HEK293T (cell line): ENCODE results near the gene MCM7.

ENCODE experiments used
- CTCF ChIA-PET: fragments of 350-600 bp; formaldehyde crosslinking; extraction: SDS; loops from one replicate; lab custom pipeline; 2021; ENCODE audit warnings: antibody characterized with exemption, inconsistent platforms; lab: Yijun Ruan, JAX
- POLR2A ChIA-PET: fragments of 350-600 bp; formaldehyde crosslinking; extraction: SDS; loops from one replicate; lab custom pipeline; 2020; ENCODE audit warnings: antibody characterized with exemption, inconsistent platforms; lab: Yijun Ruan, JAX
- DNase-seq: peaks from one replicate; pipeline ENCODE4 v3.0.0; 2012; ENCODE audit warnings: mixed read lengths; ENCODE audit errors: extremely low spot score
- ARNT ChIP-seq: fragments of 450-650 bp; IDR thresholded peaks from 2 replicates; pipeline ENCODE4 v1.6.1; 2017; ENCODE audit warnings: mild to moderate bottlenecking
- BHLHE40 ChIP-seq: fragments of 450-650 bp; IDR thresholded peaks from 2 replicates; pipeline ENCODE4 v1.6.1; 2016; ENCODE audit warnings: mild to moderate bottlenecking, moderate library complexity, borderline replicate concordance
- CTBP1 ChIP-seq: fragments of 450-650 bp; IDR thresholded peaks from 2 replicates; pipeline ENCODE4 v1.6.1; 2016; ENCODE audit warnings: borderline replicate concordance
- ELF4 ChIP-seq: fragments of 450-650 bp; IDR thresholded peaks from 2 replicates; pipeline ENCODE4 v1.6.1; 2017; ENCODE audit warnings: antibody characterized with exemption
- FOXA1 ChIP-seq: fragments of 450-650 bp; IDR thresholded peaks from 2 replicates; pipeline ENCODE4 v1.6.1; 2016; ENCODE audit warnings: mild to moderate bottlenecking
- FOXK2 ChIP-seq: fragments of 450-650 bp; IDR thresholded peaks from 2 replicates; pipeline ENCODE4 v1.6.1; 2016; ENCODE audit warnings: mild to moderate bottlenecking
- FOXM1 ChIP-seq: fragments of 450-650 bp; IDR thresholded peaks from 2 replicates; pipeline ENCODE4 v1.6.1; 2017; ENCODE audit warnings: mild to moderate bottlenecking, borderline replicate concordance
- HDGF ChIP-seq: fragments of 450-650 bp; IDR thresholded peaks from 2 replicates; pipeline ENCODE4 v1.6.1; 2017; ENCODE audit warnings: antibody characterized with exemption, borderline replicate concordance
- L3MBTL2 ChIP-seq: fragments of 450-650 bp; conservative IDR thresholded peaks from 2 replicates; pipeline ENCODE4 v1.6.1; 2016; ENCODE audit warnings: mild to moderate bottlenecking
- LEF1 ChIP-seq: fragments of 450-650 bp; IDR thresholded peaks from 2 replicates; pipeline ENCODE4 v1.6.1; 2017; ENCODE audit warnings: mild to moderate bottlenecking, borderline replicate concordance
- NFRKB ChIP-seq: fragments of 450-650 bp; IDR thresholded peaks from 2 replicates; pipeline ENCODE4 v1.6.1; 2016; ENCODE audit warnings: mild to moderate bottlenecking, moderate library complexity
- PKNOX1 ChIP-seq: fragments of 450-650 bp; IDR thresholded peaks from 2 replicates; pipeline ENCODE4 v1.6.1; 2016
- SP1 ChIP-seq: fragments of 450-650 bp; IDR thresholded peaks from 2 replicates; pipeline ENCODE4 v1.6.1; 2017
- SUZ12 ChIP-seq: fragments of 450-650 bp; IDR thresholded peaks from 2 replicates; pipeline ENCODE4 v1.6.1; 2016; ENCODE audit warnings: mild to moderate bottlenecking
- TARDBP ChIP-seq: fragments of 450-650 bp; IDR thresholded peaks from 2 replicates; pipeline ENCODE4 v1.6.1; 2016
- ZNF384 ChIP-seq: fragments of 450-650 bp; IDR thresholded peaks from 2 replicates; pipeline ENCODE4 v1.6.1; 2016

MCM7 gene

GRCh38 chr7:100100420-100101015 is 679 bp downstream of the MCM7 start:
- no peak for TF ChIP-seq ARNT
- 0 out of 2 replicates have a peak, but pooled peaks have one; percentile 1 for TF ChIP-seq FOXM1
- TF ChIP-seq BHLHE40, result no peak
- no peak; the same call in 1 of the 2 replicates for TF ChIP-seq L3MBTL2
- TF ChIP-seq ZNF384, result no peak
- no peak for TF ChIP-seq NFRKB
- peak; percentile 61; the same call in 1 of the 2 replicates for TF ChIP-seq ELF4
- TF ChIP-seq CTBP1, result no peak
- no peak for TF ChIP-seq SP1
- TF ChIP-seq LEF1, result no peak
- no peak for TF ChIP-seq TARDBP
- no peak for TF ChIP-seq PKNOX1
- TF ChIP-seq FOXK2, result peak; percentile 98
- no peak for TF ChIP-seq FOXA1
- TF ChIP-seq HDGF, result no peak
- no peak for TF ChIP-seq SUZ12
- DNase-seq, result peak; percentile 82
- ChIA-PET CTCF (interaction anchor here (1.2 kb wide), 1 partner anchor 16 kb away, joined by 4 read pairs; no protein-coding TSS in a partner anchor), POLR2A (interaction anchor here (0.9 to 5.4 kb wide), 17 partner anchors 8 to 336 kb away, joined by 3 to 100 read pairs (median 14); partner anchors contain the start of genes CNPY4, COPS6, LAMTOR4 and MBLAC1)

DNA sequence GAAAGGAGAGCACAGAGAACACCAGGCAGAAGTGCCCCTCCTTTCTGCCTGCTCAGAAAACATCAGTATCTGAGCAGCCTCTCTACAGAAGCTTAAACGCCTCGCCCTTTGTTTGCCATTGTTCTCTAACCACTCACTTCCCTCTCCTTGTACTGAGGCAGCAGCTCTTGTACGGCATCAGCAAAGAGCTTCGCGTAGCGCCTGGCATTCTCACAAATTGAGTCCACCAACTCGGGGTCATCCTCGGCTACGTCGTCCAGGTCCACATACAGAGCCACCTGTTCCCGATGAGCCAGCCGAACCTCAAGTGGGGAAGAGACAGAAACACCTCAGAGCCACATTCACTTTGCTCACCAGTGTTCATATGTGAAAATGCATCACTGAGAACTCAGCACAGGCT is 1.7 kb downstream of the MCM7 start:
- POLR2A ChIA-PET, result interaction anchor here (4.9 kb wide), 1 partner anchor 10 kb away, joined by 100 read pairs; the partner anchor contains the start of gene COPS6
- CTCF ChIA-PET, result no interaction called here

DNA sequence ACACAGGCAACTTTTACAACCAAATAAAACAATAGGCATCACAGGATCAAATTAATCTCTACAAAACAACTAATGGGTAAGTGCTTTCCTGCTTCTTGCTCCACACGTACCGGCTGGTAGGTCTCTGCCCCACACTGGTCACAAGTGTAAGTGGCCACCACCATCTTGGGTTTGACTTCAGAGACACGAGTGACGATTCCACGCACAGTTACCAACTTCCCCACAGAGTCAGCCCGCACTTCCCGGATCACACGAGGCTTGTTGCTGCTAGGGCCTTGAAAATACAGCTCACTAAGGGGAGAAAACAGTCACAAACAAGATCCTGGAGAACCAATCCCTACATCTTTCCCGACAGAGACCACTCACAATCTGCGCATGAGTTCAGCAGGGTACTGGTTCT is 2.3 kb downstream of the MCM7 start:
- DNase-seq, result no peak
- ChIA-PET CTCF (no interaction called here), POLR2A (interaction anchor here (4.9 kb wide), 1 partner anchor 9 kb away, joined by 100 read pairs; the partner anchor contains the start of gene COPS6)
- TF ChIP-seq ARNT (no peak), SP1 (no peak), NFRKB (no peak), FOXK2 (no peak), SUZ12 (no peak), FOXA1 (no peak), CTBP1 (no peak), ELF4 (no peak), FOXM1 (no peak), L3MBTL2 (no peak), BHLHE40 (no peak), HDGF (no peak), LEF1 (no peak)

More for the DNA sequence above, 1.7 kb downstream of the MCM7 start:
- no peak for DNase-seq
- TF ChIP-seq HDGF, result no peak
- no peak for TF ChIP-seq NFRKB
- TF ChIP-seq PKNOX1, result no peak
- TF ChIP-seq TARDBP, result no peak
- TF ChIP-seq LEF1, result no peak
- TF ChIP-seq SP1, result no peak
- TF ChIP-seq ARNT, result no peak
- TF ChIP-seq ELF4, result no peak
- TF ChIP-seq ZNF384, result no peak
- TF ChIP-seq SUZ12, result no peak
- no peak for TF ChIP-seq FOXA1
- no peak for TF ChIP-seq L3MBTL2
- no peak for TF ChIP-seq FOXK2

- TF ChIP-seq SP1 (no peak), NFRKB (no peak), PKNOX1 (no peak), HDGF (no peak), ZNF384 (no peak), FOXK2 (no peak), BHLHE40 (no peak), TARDBP (no peak), SUZ12 (no peak), ARNT (no peak), FOXM1 (no peak), ELF4 (no peak), FOXA1 (no peak), LEF1 (no peak)
- CTCF ChIA-PET, result no interaction called here
- no peak for DNase-seq
- POLR2A ChIA-PET, result interaction anchor here (1.1 to 1.3 kb wide), 3 partner anchors 10 to 53 kb away, joined by 3 to 4 read pairs (median 3); partner anchors contain the start of gene LAMTOR4
Observed at GRCh38 chr7:100095704-100096103, 5.5 kb downstream of the MCM7 start.

DNA sequence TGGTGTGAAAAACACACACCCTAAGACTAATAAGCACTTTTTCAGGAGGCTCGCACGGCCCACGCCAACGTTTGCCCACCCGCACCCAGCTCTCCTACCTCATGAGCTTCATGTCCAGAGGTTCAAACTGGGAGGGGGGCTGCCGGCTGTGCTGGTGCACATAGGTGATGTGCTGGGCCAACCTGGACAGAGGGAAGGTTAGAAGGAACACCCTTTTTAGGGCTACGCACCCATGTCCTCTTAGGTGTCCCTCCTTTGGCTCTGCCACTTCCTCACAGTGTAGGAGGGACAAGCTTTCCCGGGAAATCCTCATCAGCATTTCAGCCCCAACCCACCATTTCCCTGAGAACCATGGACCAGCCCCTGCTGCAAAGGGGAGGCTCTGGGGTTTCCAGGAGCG is 5.9 kb downstream of the MCM7 start:
- no peak for DNase-seq
- CTCF ChIA-PET, result no interaction called here
- POLR2A ChIA-PET, result interaction anchor here (1.1 to 1.3 kb wide), 3 partner anchors 11 to 54 kb away, joined by 3 to 4 read pairs (median 3); partner anchors contain the start of gene LAMTOR4
- TF ChIP-seq SUZ12, result no peak
- TF ChIP-seq ZNF384, result no peak
- TF ChIP-seq HDGF, result no peak
- TF ChIP-seq ELF4, result no peak
- TF ChIP-seq NFRKB, result no peak
- TF ChIP-seq TARDBP, result no peak
- TF ChIP-seq PKNOX1, result no peak
- no peak for TF ChIP-seq LEF1
- TF ChIP-seq ARNT, result no peak
